ENCODE data around the gene PRDM2.

The PRDM2 gene

DNA sequence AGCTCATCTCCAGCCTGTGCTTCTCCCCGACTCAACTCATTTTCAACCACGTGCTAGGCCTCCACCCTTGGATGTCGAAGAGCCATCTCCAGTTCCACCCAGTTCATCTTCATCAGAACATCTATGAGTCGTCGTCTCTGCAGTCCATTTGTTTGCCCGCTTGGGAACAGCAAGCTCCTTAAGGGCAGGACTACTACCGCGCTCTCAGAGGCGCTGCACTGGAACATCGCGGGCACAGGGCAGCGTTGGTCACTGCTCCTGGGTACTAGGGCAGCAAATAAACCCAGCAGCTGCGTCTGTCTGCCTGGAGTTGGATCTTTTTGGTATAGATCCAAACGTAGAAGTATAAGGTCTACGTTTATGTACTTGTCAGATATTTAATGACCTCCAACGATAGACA, 478 bp upstream of the PRDM2 start:
- no peak for TF ChIP-seq CTCF (conservative IDR thresholded peaks at IDR 0.05; ENCODE audit: low read depth, low read length)
- DNase-seq (ENCODE audit: low read depth), result no peak
- peak overlapping the region; percentile 57 for H3K4me3 ChIP-seq (ENCODE audit: low read length)

DNA sequence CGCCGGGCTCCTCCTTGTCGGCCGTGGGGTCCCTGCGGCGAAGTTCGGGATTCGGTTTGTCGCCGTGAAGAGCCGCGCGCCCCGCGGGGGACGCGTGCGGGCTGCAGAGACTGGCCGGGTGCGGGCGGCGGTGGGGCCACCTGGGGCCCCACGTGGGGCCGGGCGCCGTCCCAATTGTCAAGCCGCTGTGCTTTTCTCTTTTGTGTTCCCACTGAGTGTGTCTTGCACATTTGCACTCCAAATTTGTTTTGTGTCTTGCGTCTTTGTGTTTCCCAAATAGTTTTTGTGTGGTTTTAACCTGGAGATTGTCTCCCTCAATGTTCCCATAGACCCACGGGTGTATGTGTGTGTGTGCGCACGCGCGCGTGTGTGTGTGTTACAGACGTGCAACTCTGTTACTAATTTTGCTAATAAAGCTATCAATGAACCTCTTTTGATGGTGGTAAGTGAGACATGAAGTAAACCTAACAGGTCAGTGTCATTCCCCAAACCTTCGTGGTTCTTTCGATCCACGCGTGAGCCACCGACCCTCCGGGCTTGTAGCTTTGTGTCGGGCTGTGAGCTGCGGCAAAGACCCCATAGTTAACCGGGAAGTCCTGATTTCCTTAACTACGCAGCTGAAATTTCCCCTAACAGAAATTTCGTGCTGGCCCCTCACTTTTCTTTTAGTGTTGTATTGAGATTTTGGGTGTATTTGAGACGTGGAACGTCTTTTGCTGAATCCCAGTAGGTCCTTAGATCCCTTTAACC, 708 bp downstream of the PRDM2 start:
- no peak for DNase-seq (ENCODE audit: low read depth)
- no peak for TF ChIP-seq CTCF (conservative IDR thresholded peaks at IDR 0.05; ENCODE audit: low read depth, low read length)
- peak overlapping the region; percentile 61 for H3K4me3 ChIP-seq (ENCODE audit: low read length)

GRCh38 chr1:13701271-13701640, 1.3 kb downstream of the PRDM2 start:
- no peak for TF ChIP-seq CTCF (conservative IDR thresholded peaks at IDR 0.05; ENCODE audit: low read depth, low read length)
- DNase-seq (ENCODE audit: low read depth), result no peak
- H3K4me3 ChIP-seq (ENCODE audit: low read length), result no peak overlapping the region

- DNase-seq (ENCODE audit: low read depth), result no peak
- TF ChIP-seq CTCF (conservative IDR thresholded peaks at IDR 0.05; ENCODE audit: low read depth, low read length), result no peak
- H3K4me3 ChIP-seq (ENCODE audit: low read length), result no peak overlapping the region
Measured at GRCh38 chr1:13702425-13703127, 2.6 kb downstream of the PRDM2 start.

DNA sequence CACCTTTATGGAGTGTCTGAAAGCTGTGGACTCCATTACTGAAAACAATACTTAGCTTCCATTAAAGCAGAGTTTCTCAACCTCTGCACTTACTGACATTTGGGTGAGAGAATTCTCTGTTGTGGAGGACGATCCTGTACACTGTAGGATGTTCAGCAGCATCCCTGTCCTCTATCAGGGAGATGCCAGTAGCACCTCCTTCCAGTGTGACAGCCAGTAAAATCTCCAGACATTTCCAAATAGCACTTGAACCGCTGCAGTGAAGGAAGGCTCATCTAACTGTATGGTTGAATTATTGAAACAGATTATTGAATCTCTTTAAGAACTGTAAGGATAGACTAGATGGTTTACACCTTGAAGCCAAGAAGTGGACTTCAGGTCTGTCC, 3.1 kb downstream of the PRDM2 start:
- no peak for DNase-seq (ENCODE audit: low read depth)
- no peak for TF ChIP-seq CTCF (conservative IDR thresholded peaks at IDR 0.05; ENCODE audit: low read depth, low read length)
- no peak overlapping the region for H3K4me3 ChIP-seq (ENCODE audit: low read length)

GRCh38 chr1:13703558-13704490, 3.8 kb downstream of the PRDM2 start:
- TF ChIP-seq CTCF (conservative IDR thresholded peaks at IDR 0.05; ENCODE audit: low read depth, low read length), result no peak
- no peak overlapping the region for H3K4me3 ChIP-seq (ENCODE audit: low read length)
- no peak for DNase-seq (ENCODE audit: low read depth)

Data from retinal pigment epithelial cell (primary cell).